ENCODE measurements around the gene RGMB.

The RGMB gene

GRCh38 chr5:98789029-98789428, 15.6 kb downstream of the RGMB start:
- no peaks in the 10 kb centered on the region for H3K9me3 ChIP-seq (ENCODE audit: low read length)
- TF ChIP-seq EZH2 (IDR thresholded peaks at IDR 0.05; ENCODE audit: borderline replicate concordance, low read length) (no peak), CTCF (IDR thresholded peaks at IDR 0.05; ENCODE audit: low read length) (no peak)
- H3K4me1 ChIP-seq (ENCODE audit: insufficient read depth, low read length, severe bottlenecking): no peaks in the 10 kb centered on the region
- no peaks in the 10 kb centered on the region for H3K36me3 ChIP-seq (ENCODE audit: insufficient read depth, low read length)
- no peaks in the 10 kb centered on the region for H4K20me1 ChIP-seq (ENCODE audit: insufficient read depth, low read length)
- no peaks in the 10 kb centered on the region for H3F3A ChIP-seq (ENCODE audit: insufficient read depth, low read length)
- H3K27me3 ChIP-seq (ENCODE audit: insufficient read depth, low read length): no peaks in the 10 kb centered on the region; the same call in 1 of the 2 replicates
- no peaks in the 10 kb centered on the region for H3K9me2 ChIP-seq (ENCODE audit: low read depth, low read length)
- no peaks in the 10 kb centered on the region for H3K79me2 ChIP-seq (ENCODE audit: insufficient read depth, low read length)
- H3K9ac ChIP-seq (ENCODE audit: low read length): no peak overlapping the region
- no peak overlapping the region for H3K27ac ChIP-seq (ENCODE audit: low read depth, low read length, poor library complexity, severe bottlenecking)
- H2AFZ ChIP-seq (ENCODE audit: low read length): no peak overlapping the region
- H3K4me3 ChIP-seq (ENCODE audit: low read depth, low read length, poor library complexity, severe bottlenecking): no peak overlapping the region
- H3K4me2 ChIP-seq (ENCODE audit: low read length): no peak overlapping the region

- H3K27ac ChIP-seq (ENCODE audit: low read depth, low read length, poor library complexity, severe bottlenecking): no peak overlapping the region
- no peaks in the 10 kb centered on the region for H3F3A ChIP-seq (ENCODE audit: insufficient read depth, low read length)
- TF ChIP-seq EZH2 (IDR thresholded peaks at IDR 0.05; ENCODE audit: borderline replicate concordance, low read length) (no peak), CTCF (IDR thresholded peaks at IDR 0.05; ENCODE audit: low read length) (no peak)
- no peaks in the 10 kb centered on the region for H3K36me3 ChIP-seq (ENCODE audit: insufficient read depth, low read length)
- H3K9me3 ChIP-seq (ENCODE audit: low read length): no peaks in the 10 kb centered on the region
- no peak overlapping the region for H3K4me3 ChIP-seq (ENCODE audit: low read depth, low read length, poor library complexity, severe bottlenecking)
- H3K79me2 ChIP-seq (ENCODE audit: insufficient read depth, low read length): no peaks in the 10 kb centered on the region
- H3K4me2 ChIP-seq (ENCODE audit: low read length): no peak overlapping the region
- H3K27me3 ChIP-seq (ENCODE audit: insufficient read depth, low read length): no peaks in the 10 kb centered on the region
- H2AFZ ChIP-seq (ENCODE audit: low read length): no peak overlapping the region
- no peaks in the 10 kb centered on the region for H4K20me1 ChIP-seq (ENCODE audit: insufficient read depth, low read length)
- no peak overlapping the region for H3K9ac ChIP-seq (ENCODE audit: low read length)
- no peaks in the 10 kb centered on the region for H3K4me1 ChIP-seq (ENCODE audit: insufficient read depth, low read length, severe bottlenecking)
- H3K9me2 ChIP-seq (ENCODE audit: low read depth, low read length): no peaks in the 10 kb centered on the region
Observed at GRCh38 chr5:98791001-98791519, 17.6 kb downstream of the RGMB start.

GRCh38 chr5:98791898-98792580, 18.6 kb downstream of the RGMB start:
- H3F3A ChIP-seq (ENCODE audit: insufficient read depth, low read length): no peaks in the 10 kb centered on the region
- no peaks in the 10 kb centered on the region for H3K36me3 ChIP-seq (ENCODE audit: insufficient read depth, low read length)
- no peaks in the 10 kb centered on the region for H3K79me2 ChIP-seq (ENCODE audit: insufficient read depth, low read length)
- no peaks in the 10 kb centered on the region for H3K27me3 ChIP-seq (ENCODE audit: insufficient read depth, low read length)
- H3K4me1 ChIP-seq (ENCODE audit: insufficient read depth, low read length, severe bottlenecking): no peaks in the 10 kb centered on the region
- no peaks in the 10 kb centered on the region for H3K9me3 ChIP-seq (ENCODE audit: low read length)
- H4K20me1 ChIP-seq (ENCODE audit: insufficient read depth, low read length): no peaks in the 10 kb centered on the region
- H3K9ac ChIP-seq (ENCODE audit: low read length): no peak overlapping the region
- no peaks in the 10 kb centered on the region for H3K9me2 ChIP-seq (ENCODE audit: low read depth, low read length)
- H2AFZ ChIP-seq (ENCODE audit: low read length): no peak overlapping the region
- TF ChIP-seq EZH2 (IDR thresholded peaks at IDR 0.05; ENCODE audit: borderline replicate concordance, low read length) (no peak), CTCF (IDR thresholded peaks at IDR 0.05; ENCODE audit: low read length) (no peak)
- H3K27ac ChIP-seq (ENCODE audit: low read depth, low read length, poor library complexity, severe bottlenecking): no peak overlapping the region
- no peak overlapping the region for H3K4me2 ChIP-seq (ENCODE audit: low read length)
- H3K4me3 ChIP-seq (ENCODE audit: low read depth, low read length, poor library complexity, severe bottlenecking): no peak overlapping the region
